Subcutaneous abdominal adipose tissue (tissue), 5 donors: ENCODE data around the gene TOMM22.

ENCODE experiments used
- H3K27ac ChIP-seq: one replicate; pipeline ENCODE4 v1.7.0; 2013; ENCODE audit warnings: low read depth, mild to moderate bottlenecking, inconsistent platforms, low read length, moderate library complexity
- H3K27me3 ChIP-seq, 5 donors: one replicate each; pipeline ENCODE4 v1.7.0; 2013; ENCODE audit warnings: low read length in 5 of 5, inconsistent platforms in 1 of 5; ENCODE audit not compliant: control insufficient read depth in 5 of 5, insufficient read depth in 4 of 5
- H3K36me3 ChIP-seq, 5 donors: one replicate each; pipeline ENCODE4 v1.7.0; 2013; ENCODE audit warnings: low read length in 5 of 5; ENCODE audit not compliant: control insufficient read depth in 5 of 5, insufficient read depth in 5 of 5
- H3K4me1 ChIP-seq, 5 donors: one replicate each; pipeline ENCODE4 v1.7.0; 2013; ENCODE audit warnings: low read length in 5 of 5, mild to moderate bottlenecking in 3 of 5, moderate library complexity in 1 of 5; ENCODE audit not compliant: control insufficient read depth in 5 of 5, insufficient read depth in 5 of 5
- H3K4me3 ChIP-seq, 5 donors: one replicate each; pipeline ENCODE4 v1.7.0; 2013; ENCODE audit warnings: low read length in 5 of 5, low read depth in 1 of 5
- H3K9ac ChIP-seq, 5 donors: one replicate each; pipeline ENCODE4 v1.7.0; 2013; ENCODE audit warnings: low read length in 5 of 5, mild to moderate bottlenecking in 4 of 5, moderate library complexity in 3 of 5
- H3K9me3 ChIP-seq, 5 donors: one replicate each; pipeline ENCODE4 v1.7.0; 2013; ENCODE audit warnings: low read length in 5 of 5; ENCODE audit not compliant: control insufficient read depth in 5 of 5
- donor health status: healthy.
- donor health status: healthy.
- donor health status: healthy.
- donor health status: healthy.
- donor health status: healthy.

The TOMM22 gene

DNA sequence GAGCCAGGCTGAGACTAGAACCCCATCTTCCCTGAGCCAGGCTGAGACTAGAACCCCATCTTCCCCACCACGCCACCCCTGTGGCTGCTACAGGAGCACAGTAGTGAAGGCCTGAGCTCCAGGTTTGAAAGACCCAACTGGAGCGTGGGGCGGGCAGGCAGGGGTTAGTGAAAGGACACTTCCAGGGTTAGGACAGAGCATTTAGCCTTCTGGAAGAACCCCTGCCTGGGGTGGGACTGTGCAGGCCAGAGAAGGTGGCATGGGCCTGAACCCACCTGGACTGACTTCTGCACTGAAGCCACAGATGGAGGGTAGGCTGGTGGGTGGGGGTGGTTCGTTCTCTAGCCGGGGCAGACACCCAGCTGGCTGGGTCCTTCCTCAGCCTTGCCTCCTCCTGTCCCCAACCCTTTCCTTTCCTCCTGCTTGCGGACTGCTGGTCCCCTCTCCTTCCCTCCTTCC, 50.0 kb downstream of the TOMM22 start:
- H3K36me3 ChIP-seq, result peaks cover 0 to 94% (median 88%) of the 10 kb centered on the region in 5 donors
- H3K27me3 ChIP-seq, result no peaks in the 10 kb centered on the region
- no peaks in the 10 kb centered on the region for H3K9me3 ChIP-seq
- no peak overlapping the region for H3K9ac ChIP-seq
- H3K27ac ChIP-seq, result no peak overlapping the region
- peaks cover 9 to 41% (median 31%) of the 10 kb centered on the region in 5 donors for H3K4me1 ChIP-seq
- H3K4me3 ChIP-seq, result no peak overlapping the region

DNA sequence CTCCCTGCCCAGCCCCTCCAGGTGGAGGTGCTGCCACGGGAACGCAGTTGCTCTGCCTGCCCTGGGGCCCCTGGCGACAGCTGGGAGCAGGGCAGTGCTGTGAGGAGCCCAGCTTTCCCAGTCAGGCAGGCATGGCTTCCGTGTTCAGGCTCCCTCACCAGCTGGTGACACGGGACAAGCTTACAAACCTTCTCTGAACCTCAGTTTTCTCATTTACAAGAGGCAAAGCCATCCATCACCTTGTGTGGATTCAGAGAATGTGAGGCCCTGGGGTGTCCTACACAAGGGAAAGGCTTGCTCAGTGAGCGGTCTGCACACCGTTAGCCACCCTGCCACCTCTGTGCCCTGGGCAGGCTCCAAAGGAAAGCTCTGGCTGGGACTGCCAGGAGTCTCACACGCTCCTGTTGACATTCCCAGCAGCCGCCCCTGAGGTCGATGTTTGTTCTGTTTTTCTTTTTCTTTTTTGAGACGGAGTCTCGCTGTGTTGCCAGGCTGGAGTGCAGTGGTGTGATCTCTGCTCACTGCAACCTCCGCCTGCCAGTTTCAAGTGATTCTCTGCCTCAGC, 50.6 kb downstream of the TOMM22 start:
- Histone ChIP-seq H3K36me3 (peaks cover 0 to 94% (median 88%) of the 10 kb centered on the region in 5 donors), H3K9ac (no peak overlapping the region), H3K27ac (no peak overlapping the region), H3K27me3 (no peaks in the 10 kb centered on the region), H3K9me3 (no peaks in the 10 kb centered on the region), H3K4me1 (peaks cover 9 to 41% (median 31%) of the 10 kb centered on the region in 5 donors), H3K4me3 (no peak overlapping the region)

GRCh38 chr22:38733329-38733723, 51.6 kb downstream of the TOMM22 start:
- H3K4me1 ChIP-seq, result peaks cover 9 to 39% (median 29%) of the 10 kb centered on the region in 5 donors
- no peak overlapping the region for H3K9ac ChIP-seq

GRCh38 chr22:38733724-38734381, 52.1 kb downstream of the TOMM22 start:
- peak overlapping the region in 1 of 5 donors; percentile 56 for H3K9ac ChIP-seq
- H3K4me1 ChIP-seq, result peaks cover 7 to 33% (median 24%) of the 10 kb centered on the region in 5 donors

More at GRCh38 chr22:38733329-38733723, 51.6 kb downstream of the TOMM22 start:
- H3K9me3 ChIP-seq, result no peaks in the 10 kb centered on the region
- no peak overlapping the region for H3K4me3 ChIP-seq
- peak overlapping the region; percentile 69 for H3K27ac ChIP-seq
- peaks cover 0 to 94% (median 88%) of the 10 kb centered on the region in 5 donors for H3K36me3 ChIP-seq
- H3K27me3 ChIP-seq, result no peaks in the 10 kb centered on the region

DNA sequence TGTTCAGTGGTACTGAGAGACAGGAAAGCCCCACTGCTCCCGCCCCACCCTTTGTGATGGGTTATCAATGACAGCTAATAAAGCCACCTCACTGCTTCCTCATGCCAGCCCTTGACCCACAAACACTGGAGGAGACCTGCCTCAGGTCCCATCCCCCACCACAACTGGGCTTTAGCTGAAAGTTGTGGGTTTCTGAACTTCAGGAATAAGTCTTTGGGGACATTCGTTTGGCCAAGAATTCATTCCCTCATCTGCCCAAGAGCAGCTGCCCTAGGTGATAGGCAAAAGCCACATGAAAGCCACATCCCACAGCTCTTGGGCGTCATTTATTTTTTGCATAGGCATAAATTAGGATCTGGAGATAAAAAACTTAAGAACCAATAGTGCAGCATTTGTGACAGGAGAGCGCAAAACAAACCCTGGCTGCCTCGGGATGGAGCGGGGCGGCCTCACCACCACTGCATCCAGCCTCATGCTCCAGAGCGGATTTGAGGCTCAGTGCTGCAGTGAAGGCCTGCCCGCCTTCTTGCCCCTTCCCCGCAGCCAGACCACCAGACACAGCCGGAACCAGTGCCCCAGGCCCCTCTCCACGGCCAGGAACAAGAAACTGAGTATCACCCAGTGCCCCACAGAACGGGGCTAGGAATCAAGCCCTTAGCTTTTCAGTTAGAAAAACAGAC, 52.8 kb downstream of the TOMM22 start:
- H3K4me3 ChIP-seq, result no peak overlapping the region
- peaks cover 0 to 94% (median 88%) of the 10 kb centered on the region in 5 donors for H3K36me3 ChIP-seq
- peaks cover 7 to 27% (median 21%) of the 10 kb centered on the region in 5 donors for H3K4me1 ChIP-seq
- no peaks in the 10 kb centered on the region for H3K9me3 ChIP-seq
- no peaks in the 10 kb centered on the region for H3K27me3 ChIP-seq
- no peak overlapping the region for H3K9ac ChIP-seq
- H3K27ac ChIP-seq, result peak overlapping the region; percentile 69

More at GRCh38 chr22:38733724-38734381, 52.1 kb downstream of the TOMM22 start:
- H3K9me3 ChIP-seq, result no peaks in the 10 kb centered on the region
- H3K4me3 ChIP-seq, result no peak overlapping the region
- no peaks in the 10 kb centered on the region for H3K27me3 ChIP-seq
- peaks cover 0 to 94% (median 88%) of the 10 kb centered on the region in 5 donors for H3K36me3 ChIP-seq
- H3K27ac ChIP-seq, result peak overlapping the region; percentile 69
